Hematopoietic multipotent progenitor cell treated with erythropoietin and hydrocortisone succinate and interleukin-3 and kit ligand, for 6 days (in vitro differentiated cells): ENCODE measurements around the gene ISOC1.
A peak's percentile ranks its signal among the peaks of the same experiment; 100 is the strongest.

Source experiments
- DNase-seq: peaks from one replicate; pipeline ENCODE4 v3.0.0-alpha.2; 2015

Gene ISOC1

DNA sequence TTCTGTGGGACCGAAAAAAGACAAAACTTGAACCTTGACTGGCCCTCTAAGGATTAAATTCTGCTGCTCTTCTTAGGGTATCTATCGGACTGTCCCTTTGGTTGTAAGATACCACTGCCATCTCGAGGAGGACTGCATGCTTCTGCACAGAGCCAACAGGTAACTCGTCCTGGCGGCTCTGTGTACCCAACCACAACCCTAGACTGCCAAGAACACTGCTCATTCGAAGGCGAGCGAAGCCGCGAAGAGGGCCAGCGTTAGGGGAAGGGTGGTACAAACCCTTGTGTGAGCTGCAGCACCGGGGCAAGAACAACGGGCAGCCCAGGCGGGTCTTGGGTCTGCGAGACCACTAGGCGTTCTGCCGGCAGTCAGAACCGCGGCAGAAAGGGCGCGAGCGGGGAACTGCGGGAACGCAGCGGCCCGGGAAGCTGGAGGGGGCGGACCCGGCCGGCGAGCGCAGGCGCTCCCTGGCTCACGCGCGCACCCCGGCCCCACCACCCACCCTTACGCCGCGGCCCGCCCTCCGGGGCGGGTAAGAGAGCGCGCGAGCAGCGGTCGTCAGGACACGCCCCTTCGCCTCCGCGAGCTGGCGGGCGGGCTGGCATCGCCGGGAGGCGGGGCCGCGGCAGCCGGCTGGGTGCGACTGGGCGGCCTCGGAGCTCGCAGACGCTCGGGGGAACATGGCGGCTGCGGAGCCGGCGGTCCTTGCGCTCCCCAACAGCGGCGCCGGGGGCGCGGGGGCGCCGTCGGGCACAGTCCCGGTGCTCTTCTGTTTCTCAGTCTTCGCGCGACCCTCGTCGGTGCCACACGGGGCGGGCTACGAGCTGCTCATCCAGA is at the start of gene ISOC1:
Gene ISOC1 (plus strand): TSS at position 663 of the 837 bp plus-strand sequence. CDS start 18 bp downstream, at position 681.
- peak; percentile 93 for DNase-seq

DNA sequence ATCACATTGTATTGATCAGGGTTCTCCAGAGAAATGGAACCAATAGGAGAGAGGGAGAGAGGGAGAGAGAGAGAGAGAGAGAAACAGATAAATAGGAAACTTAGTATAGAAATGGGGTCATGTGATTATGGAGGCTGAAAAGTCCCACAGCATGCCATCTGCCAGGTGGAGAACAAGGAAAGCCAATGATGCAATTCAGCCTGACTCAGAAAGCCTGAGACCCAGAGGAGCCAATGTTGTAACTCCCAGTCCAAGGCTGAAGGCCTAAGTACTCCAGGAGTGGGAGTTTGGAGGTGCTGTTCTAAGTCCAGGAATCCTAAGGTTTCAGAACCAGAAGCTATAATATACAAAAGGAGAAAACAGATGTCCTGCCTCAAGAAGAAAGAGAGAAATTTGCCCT is 48.4 kb upstream of the ISOC1 start:
- no peak for DNase-seq

- DNase-seq = no peak
These were observed 46.0 kb upstream of the ISOC1 start for GRCh38 chr5:129048509-129048908.

- no peak for DNase-seq
These were observed 45.3 kb upstream of the ISOC1 start for GRCh38 chr5:129049126-129049799.

DNA sequence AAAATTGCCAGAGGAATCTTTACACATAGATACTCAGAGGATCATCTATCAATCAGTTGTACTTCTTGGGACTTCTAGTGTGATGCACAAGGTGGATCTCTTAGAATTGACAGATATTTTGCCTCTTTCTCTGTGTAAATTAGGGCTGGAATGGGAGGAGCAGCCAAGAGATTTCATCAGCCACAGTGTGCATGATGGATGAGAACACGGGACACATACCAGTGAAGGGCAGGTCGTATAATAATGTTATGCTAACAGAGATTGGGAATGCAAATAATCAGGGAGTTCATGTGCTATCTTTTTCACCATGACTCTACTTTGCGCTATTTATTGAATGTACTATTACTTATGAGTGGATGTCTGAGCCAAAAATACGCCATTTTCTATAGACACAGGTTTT is 43.3 kb upstream of the ISOC1 start:
- DNase-seq = no peak

DNA sequence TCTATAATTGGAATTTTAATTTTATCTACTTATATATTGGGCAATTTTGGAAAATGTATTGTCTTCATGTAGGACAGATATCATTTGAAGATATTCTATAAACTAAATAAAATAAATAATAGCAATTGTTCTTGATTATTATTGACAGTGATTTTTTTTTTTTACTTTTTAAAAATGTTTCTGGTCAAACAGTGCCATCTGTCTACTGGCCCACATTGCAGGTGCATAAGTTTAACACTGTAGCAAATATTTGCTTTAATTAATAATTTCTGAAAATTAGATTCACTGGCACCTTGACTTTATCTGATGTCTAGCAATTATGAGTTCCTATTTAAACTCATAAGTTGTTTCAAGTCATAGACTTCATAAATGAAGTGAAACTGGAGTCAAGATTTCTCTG is 41.1 kb upstream of the ISOC1 start:
- no peak for DNase-seq

DNA sequence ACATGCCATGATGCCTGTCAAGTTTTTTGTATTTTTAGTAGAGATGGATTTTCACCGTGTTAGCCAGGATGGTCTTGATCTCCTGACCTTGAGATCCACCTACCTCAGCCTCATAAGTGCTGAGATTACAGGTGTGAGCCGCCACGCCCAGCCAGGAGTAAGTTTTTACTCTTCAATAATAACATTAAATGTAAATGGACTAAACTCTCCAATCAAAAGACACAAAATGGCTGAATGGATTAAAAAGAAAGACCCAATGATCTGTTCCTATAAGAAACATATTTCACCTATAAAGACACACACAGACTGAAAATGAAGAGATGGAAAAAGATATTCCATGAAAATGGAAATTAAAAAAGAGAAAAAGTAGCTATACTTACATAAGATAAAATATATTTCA is 37.2 kb upstream of the ISOC1 start:
- no peak for DNase-seq

- DNase-seq = no peak
These were observed 32.7 kb upstream of the ISOC1 start for GRCh38 chr5:129061849-129062248.

DNA sequence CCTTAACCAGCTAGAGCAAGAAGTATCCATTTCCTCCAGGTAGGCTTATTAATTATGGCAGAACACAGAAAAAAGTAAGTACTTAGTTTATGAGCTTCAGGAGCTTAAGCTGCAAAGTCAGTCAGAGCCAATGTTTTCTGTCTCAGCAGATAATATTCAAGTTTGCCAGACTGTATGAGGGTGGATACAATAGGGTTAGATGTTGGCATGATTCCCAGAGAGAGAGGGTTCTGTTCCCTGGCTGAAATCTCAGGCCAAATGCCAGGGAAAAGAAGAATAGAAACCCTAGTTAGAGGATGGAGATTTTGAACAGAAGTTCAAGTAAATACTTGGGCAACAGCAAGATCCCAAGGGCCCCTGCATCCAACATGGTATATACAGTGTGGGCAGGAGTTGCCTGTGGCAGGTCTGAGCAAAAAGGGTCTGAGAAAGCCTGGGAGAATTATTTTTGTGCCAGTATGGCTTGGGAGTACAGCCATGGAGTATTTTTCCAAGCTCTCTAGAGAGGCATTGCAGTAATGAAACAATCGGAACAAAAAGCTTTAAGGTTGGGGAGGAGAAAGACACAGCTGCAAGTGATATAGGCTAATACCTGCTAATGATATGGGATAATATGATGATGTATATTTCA is 31.0 kb upstream of the ISOC1 start:
- DNase-seq = peak; percentile 39

DNA sequence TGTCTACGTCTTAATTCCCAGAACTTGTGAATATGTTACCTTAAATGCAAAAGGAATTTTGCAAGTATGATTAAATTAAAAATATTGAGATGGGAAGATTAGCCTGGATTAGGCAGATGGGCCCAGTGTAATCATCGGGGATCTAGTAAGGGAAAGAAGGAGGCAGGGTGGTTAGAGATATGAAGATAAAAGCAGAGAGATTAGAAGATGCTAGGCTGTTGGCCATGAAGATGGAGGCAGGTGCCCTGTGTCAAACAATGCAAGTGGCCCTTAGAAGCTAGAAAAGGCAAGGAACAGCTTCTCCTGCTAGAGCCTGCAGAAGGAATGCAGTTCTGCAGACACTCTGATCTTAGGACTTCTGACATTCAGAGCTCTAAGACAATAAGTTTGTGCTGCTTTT is 28.8 kb upstream of the ISOC1 start:
- no peak for DNase-seq

DNA sequence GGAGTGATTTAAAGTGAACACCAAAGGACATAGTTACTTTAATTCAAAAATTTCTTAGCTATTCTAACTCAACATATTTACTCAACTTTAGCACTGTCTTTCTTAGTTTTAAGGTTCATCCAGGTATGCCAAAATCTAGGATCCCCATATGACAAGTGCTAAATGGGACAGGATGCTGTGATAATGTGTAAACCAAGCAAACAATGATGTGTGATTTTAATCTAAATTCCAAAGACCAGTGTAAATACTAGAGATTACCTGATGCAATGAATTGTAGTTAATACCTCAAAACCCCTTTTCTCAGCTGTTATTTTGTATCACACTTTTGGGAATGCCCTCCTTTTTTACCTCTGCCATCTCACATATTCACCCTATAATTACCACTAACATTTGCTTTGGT is 26.8 kb upstream of the ISOC1 start:
- DNase-seq = no peak

- DNase-seq = no peak
These were observed 25.3 kb upstream of the ISOC1 start for GRCh38 chr5:129069292-129069691.

DNA sequence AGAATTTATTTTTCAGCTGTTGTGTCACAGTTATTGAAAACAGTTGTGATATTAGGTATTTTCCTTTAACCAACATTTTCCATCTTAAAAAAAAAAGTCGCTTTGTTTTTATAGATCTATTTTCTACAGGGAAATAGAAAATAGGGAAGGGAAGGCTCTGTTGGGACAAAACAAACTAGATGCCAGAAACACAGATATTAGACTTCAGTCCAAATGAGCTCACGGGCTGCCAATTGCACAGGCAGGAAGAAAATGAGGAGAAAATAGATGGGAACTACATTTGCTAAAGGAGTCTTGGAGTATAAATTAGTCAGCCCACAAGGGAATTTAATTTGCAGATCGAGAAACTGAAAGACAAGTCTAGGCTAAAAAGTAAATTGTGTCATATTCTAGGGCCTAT is 21.4 kb upstream of the ISOC1 start:
- DNase-seq = no peak

- no peak for DNase-seq
These were observed 19.6 kb upstream of the ISOC1 start for GRCh38 chr5:129074903-129075302.

- DNase-seq = no peak
These were observed 17.0 kb upstream of the ISOC1 start for GRCh38 chr5:129077433-129078075.

- no peak for DNase-seq
These were observed 16.3 kb upstream of the ISOC1 start for GRCh38 chr5:129078247-129078646.

DNA sequence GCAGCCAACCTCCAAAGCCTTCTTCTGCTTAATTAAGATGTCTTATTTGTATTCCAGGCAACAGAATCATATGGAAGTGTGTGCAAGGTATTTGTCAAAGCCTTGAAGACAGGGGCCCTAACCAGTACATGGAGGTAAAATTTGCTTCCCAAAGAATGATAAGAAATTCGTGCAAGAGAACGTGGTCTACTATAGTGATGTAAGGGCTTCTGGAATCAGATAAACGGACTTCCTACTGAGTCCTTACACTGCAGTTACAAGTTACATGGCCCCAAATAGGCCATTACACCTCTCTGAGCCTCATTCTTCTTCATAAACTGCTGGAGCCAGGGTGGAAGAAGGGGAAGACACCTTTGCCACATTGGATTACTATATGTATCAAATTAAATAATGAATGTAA is 15.9 kb upstream of the ISOC1 start:
- DNase-seq = no peak

GRCh38 chr5:129079496-129079895 is 15.1 kb upstream of the ISOC1 start:
- no peak for DNase-seq

DNA sequence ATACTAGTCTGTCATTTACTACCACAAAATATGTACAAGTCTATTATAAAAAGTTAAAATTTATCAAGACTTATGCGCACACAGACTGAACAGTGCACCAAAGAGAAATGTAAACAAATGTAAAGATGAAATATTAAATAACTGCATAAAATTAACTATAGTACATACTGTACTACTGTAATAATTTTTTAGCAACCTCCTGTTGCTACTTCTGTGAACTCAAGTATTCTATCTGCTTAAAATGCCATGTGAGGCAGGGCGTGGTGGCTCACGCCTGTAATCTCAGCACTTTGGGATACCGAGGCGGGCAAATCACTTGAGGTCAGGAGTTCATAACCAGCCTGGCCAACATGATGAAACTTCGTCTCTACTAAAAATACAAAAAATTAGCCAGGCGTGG is 13.8 kb upstream of the ISOC1 start:
- no peak for DNase-seq

DNA sequence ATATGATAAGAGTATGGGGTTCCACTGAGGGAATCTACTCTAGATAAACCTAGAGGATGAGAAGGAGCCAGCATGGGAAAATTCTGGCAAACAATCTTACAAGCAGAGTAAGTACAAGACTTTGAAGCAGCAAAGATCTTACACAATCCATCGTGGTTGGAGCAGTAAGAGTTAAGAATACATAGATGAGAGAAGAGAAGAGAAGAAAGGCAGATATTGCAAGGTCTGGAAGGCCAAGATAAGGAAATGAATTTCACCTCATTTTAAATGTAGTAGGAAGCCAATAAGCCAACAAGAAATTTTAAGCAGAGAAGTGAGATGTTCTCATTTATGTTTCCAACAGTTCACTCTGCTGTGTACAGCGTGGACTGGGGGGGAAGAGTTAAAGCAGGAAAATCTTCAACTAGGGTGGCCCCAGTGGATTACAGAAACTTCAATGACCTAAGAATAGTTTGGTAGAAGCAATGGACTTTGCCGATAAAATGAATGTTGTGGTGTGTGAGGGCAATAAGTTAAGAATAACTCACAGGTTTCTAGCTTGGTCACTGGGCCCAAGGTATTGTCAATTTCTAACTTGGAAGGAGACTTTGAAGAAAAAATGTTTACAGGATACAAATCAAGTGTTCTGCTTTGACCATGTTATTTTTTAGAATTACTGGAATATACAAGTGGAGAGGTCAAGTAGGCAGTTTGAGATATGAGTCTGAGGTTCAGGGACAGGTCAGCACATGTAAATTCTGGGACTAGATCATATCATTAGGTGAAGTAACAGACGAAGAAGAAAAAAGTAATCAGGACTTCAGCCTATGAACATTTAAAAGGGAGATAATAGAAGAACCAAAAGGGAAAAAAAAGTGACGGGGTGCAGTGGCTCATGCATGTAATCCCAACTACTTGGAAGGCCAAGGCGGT is 12.1 kb upstream of the ISOC1 start:
- peak; percentile 86 for DNase-seq

DNA sequence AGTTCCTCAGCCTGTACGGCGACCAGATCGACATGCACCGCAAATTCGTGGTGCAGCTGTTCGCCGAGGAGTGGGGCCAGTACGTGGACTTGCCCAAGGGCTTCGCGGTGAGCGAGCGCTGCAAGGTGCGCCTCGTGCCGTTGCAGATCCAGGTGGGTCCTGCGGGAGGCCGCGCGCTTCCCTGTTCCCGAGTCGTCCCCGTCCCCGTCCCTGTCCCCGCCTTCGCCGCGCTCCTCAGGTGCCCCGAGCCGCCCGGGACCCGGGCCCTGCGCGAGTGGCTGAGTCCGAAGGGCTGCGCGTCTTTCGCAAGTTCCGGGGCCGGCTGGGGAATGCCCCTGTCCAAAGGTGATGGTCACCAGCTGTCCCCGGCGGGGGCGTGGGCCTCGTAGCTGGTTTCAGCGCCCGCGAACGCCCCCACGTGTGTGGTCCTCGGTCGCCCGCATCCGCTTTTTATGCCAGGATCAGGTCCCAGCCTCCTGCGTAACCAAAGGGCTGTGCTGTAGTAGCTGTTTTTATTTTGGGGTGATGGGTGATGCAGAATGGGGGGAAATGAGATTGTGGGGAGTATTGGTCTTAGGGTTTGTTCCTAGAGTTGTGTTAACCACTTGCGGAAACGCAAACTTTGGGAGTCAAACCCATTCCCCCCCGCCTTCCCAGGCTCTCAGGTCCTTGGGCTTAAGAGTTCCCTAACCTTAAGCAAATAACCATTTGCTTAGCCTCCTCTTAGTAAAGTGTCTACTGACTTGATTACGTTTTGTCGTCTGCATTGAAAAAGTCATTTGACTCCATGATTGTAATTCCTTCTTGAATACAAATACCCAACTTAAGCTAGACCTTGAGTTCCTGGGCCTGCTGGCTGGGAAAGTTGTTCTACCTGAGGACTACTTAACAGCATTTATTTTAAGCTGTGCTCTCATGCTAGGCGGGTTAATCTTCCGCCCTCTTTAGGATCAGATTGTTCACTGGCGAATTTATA is 663 bp downstream of the ISOC1 start:
- peak; percentile 71 for DNase-seq
